Right lobe of liver (tissue), 6 donors: ENCODE results near the gene GPC4. TPM values are rescaled to one million over a fixed set of nuclear protein-coding genes. Genes with fewer than 3 reads are reported as not detected.

Experiments used
- ATAC-seq, 4 donors: fragments of 200-7000 bp; cut with Tn5 transposase; one replicate each; pipeline ENCODE4 v1.9.1; 2020; ENCODE audit warnings: mild to moderate bottlenecking in 4 of 4, moderate library complexity in 4 of 4
- DNase-seq, 3 donors: peaks; one replicate each; pipeline ENCODE4 v3.0.0-alpha.2; 2020
- H3K27ac ChIP-seq, 3 donors: fragments of 200-600 bp; one replicate each; pipeline ENCODE4 v1.8.0; 2022
- H3K27me3 ChIP-seq, 2 donors: fragments of 200-600 bp; one replicate each; pipeline ENCODE4 v1.8.0; 2022
- H3K36me3 ChIP-seq, 4 donors: fragments of 200-600 bp; sonication (generic) in 1 of 4; one replicate each; pipeline versions ENCODE4 v1.5.1 to v1.8.0; 2017 to 2022; ENCODE audit warnings: control low read depth in 1 of 4
- H3K4me1 ChIP-seq, 4 donors: fragments of 200-600 bp; sonication (generic) in 1 of 4; one replicate each; pipeline versions ENCODE4 v1.5.1 to v1.8.0; 2017 to 2022; ENCODE audit warnings: control low read depth in 1 of 4
- H3K4me3 ChIP-seq, 3 donors: fragments of 200-600 bp; one replicate each; pipeline ENCODE4 v1.8.0; 2022
- H3K9me3 ChIP-seq, 4 donors: fragments of 200-600 bp; sonication (generic) in 1 of 4; one replicate each; pipeline versions ENCODE4 v1.5.1 to v1.8.0; 2017 to 2022; ENCODE audit warnings: control low read depth in 1 of 4
- POLR2A ChIP-seq: fragments of 450-650 bp; IDR thresholded peaks from one replicate; pipeline ENCODE4 v1.6.1; 2017; ENCODE audit warnings: antibody characterized with exemption, mild to moderate bottlenecking
- WGBS: methylation state at CpG from one replicate; pipeline ENCODE4 v1.1.6; 2018; ENCODE audit warnings: low coverage, low lambda C conversion rate; ENCODE audit not compliant: insufficient coverage; ENCODE audit errors: missing lambda C conversion rate; 5-methylcytosine and 5-hydroxymethylcytosine counted together
- intact Hi-C, 2 donors: fragments of 100-400 bp; cut with DNase I; formaldehyde crosslinking; loops; one replicate each; pipeline versions ENCODE4 v1.11.2 to v1.14.1; 2022
- total RNA-seq, 6 experiments: library from RNA; depleted of rRNA in 2 of 6; stranded (reverse); fragments of >200 nt in 2 of 6; fragmentation: NEBNext Ultra II Directional in 3 of 6; extraction: Animal tissue kit (Norgen Biotek cat#: 25700) in 3 of 6; gene quantifications; one replicate each; pipeline versions ENCODE4 v1.1.0 to v1.2.4, GENCODE V29; 2016 to 2023
- TF ChIP-seq, protein P1 (sequence below), 4 donors: fragments of 200-600 bp in 3 of 4; fragments of 450-650 bp in 1 of 4; IDR thresholded peaks; one replicate each; pipeline versions ENCODE4 v1.5.1 to v1.8.0; 2016 to 2022; ENCODE audit warnings: antibody characterized with exemption in 4 of 4, mild to moderate bottlenecking in 2 of 4
- donor health status: DM: no; HTN: yes; CAD: no.
- donor health status: DM: no; HTN: no; CAD: no.
- donor health status: DM: no; HTN: no; CAD: no.
- donor health status: DM: no; HTN: yes; CAD: no.
- donor health status: DM: no; HTN: yes; CAD: no.

GPC4 gene
- total RNA-seq, 6 experiments from 2014 or later: 0.88 to 2.3 (median 1.2) TPM

GRCh38 chrX:133254666-133255065, 160.6 kb downstream of the GPC4 start:
- WGBS: 42% methylated on average over 2 of the region's 3 CpGs
- intact Hi-C loops: no loop called here
- DNase-seq: no peak
- TF ChIP-seq, protein P1, sequence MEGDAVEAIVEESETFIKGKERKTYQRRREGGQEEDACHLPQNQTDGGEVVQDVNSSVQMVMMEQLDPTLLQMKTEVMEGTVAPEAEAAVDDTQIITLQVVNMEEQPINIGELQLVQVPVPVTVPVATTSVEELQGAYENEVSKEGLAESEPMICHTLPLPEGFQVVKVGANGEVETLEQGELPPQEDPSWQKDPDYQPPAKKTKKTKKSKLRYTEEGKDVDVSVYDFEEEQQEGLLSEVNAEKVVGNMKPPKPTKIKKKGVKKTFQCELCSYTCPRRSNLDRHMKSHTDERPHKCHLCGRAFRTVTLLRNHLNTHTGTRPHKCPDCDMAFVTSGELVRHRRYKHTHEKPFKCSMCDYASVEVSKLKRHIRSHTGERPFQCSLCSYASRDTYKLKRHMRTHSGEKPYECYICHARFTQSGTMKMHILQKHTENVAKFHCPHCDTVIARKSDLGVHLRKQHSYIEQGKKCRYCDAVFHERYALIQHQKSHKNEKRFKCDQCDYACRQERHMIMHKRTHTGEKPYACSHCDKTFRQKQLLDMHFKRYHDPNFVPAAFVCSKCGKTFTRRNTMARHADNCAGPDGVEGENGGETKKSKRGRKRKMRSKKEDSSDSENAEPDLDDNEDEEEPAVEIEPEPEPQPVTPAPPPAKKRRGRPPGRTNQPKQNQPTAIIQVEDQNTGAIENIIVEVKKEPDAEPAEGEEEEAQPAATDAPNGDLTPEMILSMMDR (IDR thresholded peaks at IDR 0.05): no peak
- no peak for TF ChIP-seq POLR2A
- no peaks in the 10 kb centered on the region for H3K4me1 ChIP-seq
- H3K36me3 ChIP-seq: no peaks in the 10 kb centered on the region
- peaks cover 0 to 7% of the 10 kb centered on the region in 2 donors for H3K27me3 ChIP-seq
- H3K27ac ChIP-seq: no peak overlapping the region
- H3K9me3 ChIP-seq: no peaks in the 10 kb centered on the region
- no peak for ATAC-seq
- no peak overlapping the region for H3K4me3 ChIP-seq

DNA sequence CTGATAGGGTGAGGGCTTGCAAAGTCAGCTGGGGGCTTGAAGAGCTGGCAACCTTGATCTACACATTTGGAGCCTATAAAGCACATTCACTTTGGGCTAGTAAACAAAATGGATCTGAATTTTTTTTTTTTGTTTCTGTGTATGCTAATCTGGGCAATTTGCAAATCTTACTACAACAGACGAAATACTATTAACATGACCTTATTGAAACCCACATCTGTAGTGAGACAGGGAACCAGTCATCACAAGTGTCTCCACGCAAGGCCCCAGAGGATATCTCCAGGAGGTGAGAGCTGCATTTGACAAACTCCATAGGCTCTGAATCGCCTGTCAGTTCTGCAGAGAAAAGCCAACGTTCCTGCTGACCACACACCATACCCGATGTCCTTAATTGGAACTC, 164.1 kb downstream of the GPC4 start:
- Histone ChIP-seq H3K9me3 (peaks cover 0 to 3% (median 0%) of the 10 kb centered on the region in 4 donors), H3K27ac (no peak overlapping the region), H3K4me3 (no peak overlapping the region), H3K27me3 (peaks cover 0 to 7% of the 10 kb centered on the region in 2 donors), H3K4me1 (no peaks in the 10 kb centered on the region), H3K36me3 (no peaks in the 10 kb centered on the region)
- WGBS: 59% methylated on average over 5 of the region's 5 CpGs
- intact Hi-C loops: no loop called here
- no peak for ATAC-seq
- TF ChIP-seq, protein P1 (IDR thresholded peaks at IDR 0.05): no peak
- no peak for TF ChIP-seq POLR2A
- no peak for DNase-seq

- intact Hi-C loops: no loop called here
- H3K36me3 ChIP-seq: no peaks in the 10 kb centered on the region
- peaks cover 0 to 3% of the 10 kb centered on the region in 2 donors for H3K27me3 ChIP-seq
- ATAC-seq: peak in 1 of 4 donors; percentile 58
- TF ChIP-seq POLR2A: no peak
- TF ChIP-seq, protein P1 (IDR thresholded peaks at IDR 0.05): no peak
- no peak overlapping the region for H3K27ac ChIP-seq
- H3K4me3 ChIP-seq: no peak overlapping the region
- no peaks in the 10 kb centered on the region for H3K4me1 ChIP-seq
- no peak for DNase-seq
- WGBS: 75% methylated on average over 3 of the region's 5 CpGs
- H3K9me3 ChIP-seq: peaks cover 0 to 3% (median 0%) of the 10 kb centered on the region in 4 donors
These were observed 164.8 kb downstream of the GPC4 start for GRCh38 chrX:133250184-133251100.

Other genes starting within 250 kb of the GPC4 start
- gene TFDP3, start 197.1 kb downstream of the GPC4 start, total RNA-seq: not detected